ENCODE data around the gene ETV3L.

ETV3L gene

DNA sequence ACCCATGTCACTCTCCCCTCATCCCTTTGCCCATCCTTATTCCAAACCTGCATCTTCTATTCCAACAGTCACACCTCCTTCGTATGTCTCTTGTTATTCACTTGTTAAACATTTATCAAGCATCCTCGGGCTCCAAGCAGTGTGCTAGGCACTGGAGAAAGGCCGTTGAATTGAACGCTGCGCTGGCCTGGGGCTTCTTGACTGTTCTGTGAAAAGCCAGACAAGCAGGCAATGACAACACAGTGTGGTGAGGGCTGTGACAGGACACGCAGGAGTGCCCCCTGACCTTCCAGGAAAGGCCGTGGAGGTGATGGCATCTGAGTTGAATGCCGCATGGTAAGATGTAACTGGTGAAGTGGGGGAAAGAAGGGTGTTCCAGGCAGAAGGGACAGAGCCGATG is 19.4 kb upstream of the ETV3L start:
- no peak for TF ChIP-seq JUND (IDR thresholded peaks at IDR 0.05; ENCODE audit: low read depth)
- in situ Hi-C loops (cut with HindIII; ENCODE audit: low pct_unique_long_range_greater_than_20kb, low sequenced_read_pairs), result no loop called here
- no peak for DNase-seq (ENCODE audit: low read depth in 1 of 2, low spot score in 1 of 2)

- in situ Hi-C loops (cut with HindIII; ENCODE audit: low pct_unique_long_range_greater_than_20kb, low sequenced_read_pairs), result no loop called here
- TF ChIP-seq JUND (IDR thresholded peaks at IDR 0.05; ENCODE audit: low read depth), result no peak
- DNase-seq (ENCODE audit: low read depth in 1 of 2, low spot score in 1 of 2), result no peak
Observed at GRCh38 chr1:157117527-157118057, 18.0 kb upstream of the ETV3L start.

DNA sequence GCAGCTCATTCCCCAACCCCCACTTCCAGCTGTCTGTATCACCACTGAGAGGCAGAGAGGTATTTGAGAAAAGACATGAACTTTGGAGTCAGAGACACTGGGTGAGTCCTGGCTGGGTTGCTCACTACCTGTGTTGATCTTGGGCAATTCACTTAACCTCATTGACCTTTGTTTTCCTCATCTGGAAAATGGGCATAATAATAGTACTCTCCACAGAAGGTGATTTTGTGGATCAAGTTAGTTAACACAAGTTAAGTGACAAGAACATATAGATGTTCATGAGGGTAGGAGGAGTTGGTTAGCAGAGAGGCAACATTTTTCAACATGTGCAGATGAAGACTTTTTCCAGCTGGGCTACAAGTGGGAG is 17.1 kb upstream of the ETV3L start:
- no peak for DNase-seq (ENCODE audit: low read depth in 1 of 2, low spot score in 1 of 2)
- in situ Hi-C loops (cut with HindIII; ENCODE audit: low pct_unique_long_range_greater_than_20kb, low sequenced_read_pairs), result no loop called here
- no peak for TF ChIP-seq JUND (IDR thresholded peaks at IDR 0.05; ENCODE audit: low read depth)

- in situ Hi-C loops (cut with HindIII; ENCODE audit: low pct_unique_long_range_greater_than_20kb, low sequenced_read_pairs), result no loop called here
- no peak for TF ChIP-seq JUND (IDR thresholded peaks at IDR 0.05; ENCODE audit: low read depth)
- DNase-seq (ENCODE audit: low read depth in 1 of 2, low spot score in 1 of 2), result no peak
Observed at GRCh38 chr1:157115851-157116736, 16.5 kb upstream of the ETV3L start.

- TF ChIP-seq JUND (IDR thresholded peaks at IDR 0.05; ENCODE audit: low read depth), result no peak
- in situ Hi-C loops (cut with HindIII; ENCODE audit: low pct_unique_long_range_greater_than_20kb, low sequenced_read_pairs), result no loop called here
- DNase-seq (ENCODE audit: low read depth in 1 of 2, low spot score in 1 of 2), result no peak
Observed at GRCh38 chr1:157115429-157115838, 15.8 kb upstream of the ETV3L start.

GRCh38 chr1:157114183-157115121 is 14.8 kb upstream of the ETV3L start:
- DNase-seq (ENCODE audit: low read depth in 1 of 2, low spot score in 1 of 2), result no peak
- in situ Hi-C loops (cut with HindIII; ENCODE audit: low pct_unique_long_range_greater_than_20kb, low sequenced_read_pairs), result no loop called here
- TF ChIP-seq JUND (IDR thresholded peaks at IDR 0.05; ENCODE audit: low read depth), result no peak

GRCh38 chr1:157113631-157114030 is 14.0 kb upstream of the ETV3L start:
- no peak for TF ChIP-seq JUND (IDR thresholded peaks at IDR 0.05; ENCODE audit: low read depth)
- in situ Hi-C loops (cut with HindIII; ENCODE audit: low pct_unique_long_range_greater_than_20kb, low sequenced_read_pairs), result no loop called here
- DNase-seq (ENCODE audit: low read depth in 1 of 2, low spot score in 1 of 2), result no peak

DNA sequence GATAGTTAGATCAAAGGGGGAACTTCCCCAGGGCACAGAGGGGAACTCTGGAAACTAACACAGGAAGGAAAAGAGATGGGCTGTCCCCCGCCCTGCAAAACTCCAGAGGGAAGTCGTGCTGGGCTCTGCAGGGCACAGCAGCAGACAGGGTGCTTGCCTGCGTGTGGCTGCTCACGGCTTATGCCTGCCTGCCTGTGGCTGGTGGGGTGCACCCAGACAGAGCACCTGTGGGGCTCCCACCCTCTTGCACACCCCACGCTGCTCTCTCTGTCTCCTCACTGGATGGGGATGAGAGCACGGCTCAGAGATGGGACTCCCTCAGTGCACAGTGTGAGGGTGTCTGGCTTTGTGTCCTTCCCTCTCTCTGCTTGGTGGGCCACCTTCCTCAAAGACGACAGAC is 13.5 kb upstream of the ETV3L start:
- no peak for TF ChIP-seq JUND (IDR thresholded peaks at IDR 0.05; ENCODE audit: low read depth)
- no peak for DNase-seq (ENCODE audit: low read depth in 1 of 2, low spot score in 1 of 2)
- in situ Hi-C loops (cut with HindIII; ENCODE audit: low pct_unique_long_range_greater_than_20kb, low sequenced_read_pairs), result no loop called here

DNA sequence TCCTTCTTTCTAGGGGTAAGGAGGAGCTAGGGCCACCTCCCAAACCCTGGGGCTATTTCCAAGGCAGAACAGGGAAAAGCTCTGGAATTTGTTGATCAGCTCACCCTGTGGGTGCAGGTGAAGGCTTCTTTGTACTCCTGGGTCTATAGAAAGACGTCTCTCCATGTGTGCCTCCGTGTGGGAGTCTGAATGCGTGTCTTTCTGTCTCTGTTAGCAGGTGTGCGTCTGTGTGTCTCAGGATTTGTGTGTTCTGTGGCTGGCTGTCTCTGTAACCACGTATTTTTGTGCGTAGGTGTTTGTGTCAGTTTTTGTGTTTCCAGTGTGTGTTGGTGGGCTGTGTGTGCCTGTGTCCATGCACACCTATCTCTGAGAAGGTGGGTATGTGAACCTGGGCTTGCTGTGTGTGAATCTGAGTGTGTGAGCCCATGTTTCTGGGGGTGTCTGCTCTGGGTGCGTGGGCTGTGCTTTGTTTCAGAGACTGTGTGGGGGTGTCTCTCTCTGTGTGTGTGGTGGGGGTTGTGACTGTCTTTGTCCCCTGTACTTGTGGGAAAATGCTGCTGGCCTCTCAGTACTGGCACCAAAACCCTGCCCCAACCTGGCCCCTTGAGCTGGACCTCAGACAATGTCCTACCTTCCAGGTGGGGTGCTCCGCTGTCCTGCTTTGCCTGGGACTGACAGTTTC is 12.7 kb upstream of the ETV3L start:
- no peak for DNase-seq (ENCODE audit: low read depth in 1 of 2, low spot score in 1 of 2)
- TF ChIP-seq JUND (IDR thresholded peaks at IDR 0.05; ENCODE audit: low read depth), result no peak
- in situ Hi-C loops (cut with HindIII; ENCODE audit: low pct_unique_long_range_greater_than_20kb, low sequenced_read_pairs), result no loop called here

DNA sequence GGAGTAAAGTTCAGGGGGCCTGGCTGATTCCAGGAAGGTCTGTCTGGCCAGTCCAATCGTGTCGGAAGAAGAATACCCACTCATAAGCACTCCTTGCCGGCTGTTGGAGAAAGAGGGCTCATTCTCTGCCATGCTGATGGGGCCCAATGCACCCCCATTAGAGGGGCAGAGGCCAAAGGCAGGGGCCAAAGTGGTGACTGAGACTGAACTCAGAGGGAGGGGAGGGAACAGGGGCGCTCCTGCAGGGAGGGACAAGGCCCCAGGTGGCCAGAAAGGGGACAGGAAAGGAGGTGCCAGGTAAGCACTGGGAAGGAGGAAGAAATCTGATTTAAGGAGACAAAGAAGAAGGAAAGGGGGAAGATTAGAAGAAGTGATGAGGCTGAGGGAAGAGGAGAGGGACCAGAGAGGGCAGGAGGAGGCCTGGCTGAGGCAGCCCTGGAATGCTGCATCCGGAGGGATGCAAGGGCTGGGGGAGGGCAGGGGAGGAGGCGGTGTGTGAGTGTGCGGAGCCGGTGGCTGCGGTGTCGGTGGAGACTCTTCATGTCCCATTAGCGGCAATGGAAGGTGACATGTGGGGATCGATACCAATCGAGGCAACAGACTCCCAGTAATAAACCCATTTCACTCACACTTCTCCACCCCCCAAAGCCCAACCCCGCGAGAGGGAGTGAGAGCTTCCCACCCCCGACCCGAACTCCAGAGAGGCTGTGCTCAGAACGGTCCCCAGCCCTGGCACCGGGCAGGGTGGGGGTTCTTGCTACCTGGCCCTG is 12.0 kb upstream of the ETV3L start:
- DNase-seq (ENCODE audit: low read depth in 1 of 2, low spot score in 1 of 2), result no peak
- TF ChIP-seq JUND (IDR thresholded peaks at IDR 0.05; ENCODE audit: low read depth), result no peak
- in situ Hi-C loops (cut with HindIII; ENCODE audit: low pct_unique_long_range_greater_than_20kb, low sequenced_read_pairs), result no loop called here

- in situ Hi-C loops (cut with HindIII; ENCODE audit: low pct_unique_long_range_greater_than_20kb, low sequenced_read_pairs), result no loop called here
- no peak for DNase-seq (ENCODE audit: low read depth in 1 of 2, low spot score in 1 of 2)
- TF ChIP-seq JUND (IDR thresholded peaks at IDR 0.05; ENCODE audit: low read depth), result no peak
Observed at GRCh38 chr1:157110686-157111085, 11.1 kb upstream of the ETV3L start.

DNA sequence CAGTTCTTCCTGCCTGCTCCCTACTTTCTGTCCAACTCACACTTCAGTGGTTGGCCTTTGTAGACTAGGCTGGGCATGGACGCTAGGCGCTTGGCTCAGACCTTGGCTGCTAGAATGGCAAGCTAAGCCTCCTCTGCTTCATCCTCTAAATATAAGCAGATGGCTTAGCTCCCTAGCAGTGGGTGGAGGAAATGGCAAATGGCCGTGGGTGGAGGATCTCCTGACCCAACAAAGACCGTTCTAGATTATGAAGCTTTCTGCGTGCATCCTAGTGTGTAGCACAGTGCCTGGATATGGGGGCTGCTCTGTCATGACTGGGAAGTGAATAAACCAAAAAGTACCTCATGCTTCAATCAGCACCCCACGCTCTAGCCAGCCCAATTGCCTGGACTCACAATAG is 10.4 kb upstream of the ETV3L start:
- TF ChIP-seq JUND (IDR thresholded peaks at IDR 0.05; ENCODE audit: low read depth), result no peak
- no peak for DNase-seq (ENCODE audit: low read depth in 1 of 2, low spot score in 1 of 2)

More for the DNA sequence above, 10.4 kb upstream of the ETV3L start:
- in situ Hi-C loops (cut with HindIII; ENCODE audit: low pct_unique_long_range_greater_than_20kb, low sequenced_read_pairs), result no loop called here
